ENCODE measurements around the gene MYCBP2. TPM values are rescaled to one million over a fixed set of nuclear protein-coding genes. Genes with fewer than 3 reads are reported as not detected.
A peak's percentile ranks its signal among the peaks of the same experiment; 100 is the strongest.

The MYCBP2 gene
- polyA plus RNA-seq, 1 donor from 2014 or later, result 78.2 TPM

GRCh38 chr13:77048681-77049080, 278.2 kb downstream of the MYCBP2 start:
- H3K9me3 Mint-ChIP-seq, result no peaks in the 10 kb centered on the region
- H3K27ac Mint-ChIP-seq, result peak overlapping the region in 2 of 3 donors; percentile 77 to 80
- H3K36me3 Mint-ChIP-seq, result peaks cover 18% of the 10 kb centered on the region
- no peaks in the 10 kb centered on the region for H3K4me1 Mint-ChIP-seq
- H3K27me3 Mint-ChIP-seq, result no peaks in the 10 kb centered on the region
- no peak overlapping the region for H3K4me3 Mint-ChIP-seq

DNA sequence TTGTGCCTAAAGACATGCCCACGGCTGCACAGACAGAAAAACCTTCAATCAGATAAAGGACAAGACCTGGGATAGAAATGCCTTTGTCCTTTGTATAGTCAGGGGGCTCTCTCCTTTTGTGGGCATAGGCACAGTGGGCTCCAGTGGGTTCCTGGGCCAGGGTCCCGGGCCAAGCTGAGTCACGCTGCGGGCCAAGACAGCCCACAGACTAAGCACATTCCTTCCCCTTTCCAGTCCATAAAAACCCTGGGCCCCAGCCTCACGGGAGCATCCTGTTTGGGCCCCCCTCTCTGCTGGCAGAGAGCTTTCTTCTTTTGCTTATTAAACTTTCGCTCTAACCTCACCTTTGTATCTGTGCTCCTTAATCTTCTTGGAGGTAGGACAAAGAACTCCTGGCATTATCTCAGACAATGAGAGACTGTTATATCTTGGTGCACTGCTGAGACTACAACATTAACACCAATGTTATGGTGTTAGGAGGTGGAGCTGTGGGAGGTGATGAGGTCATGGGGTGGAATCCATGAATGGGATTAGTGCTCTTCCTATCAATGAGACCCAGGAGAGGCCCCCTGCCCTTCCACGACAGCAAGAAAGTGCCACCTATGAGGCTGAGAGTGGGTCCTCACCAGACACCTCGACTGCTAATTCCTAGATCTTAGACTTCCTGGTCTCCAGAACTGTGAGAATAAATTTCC, 279.1 kb downstream of the MYCBP2 start:
- Mint-ChIP-seq H3K36me3 (peaks cover 18% of the 10 kb centered on the region), H3K4me1 (no peaks in the 10 kb centered on the region), H3K27ac (peak overlapping the region in 2 of 3 donors; percentile 4 to 25), H3K4me3 (no peak overlapping the region), H3K9me3 (no peaks in the 10 kb centered on the region), H3K27me3 (no peaks in the 10 kb centered on the region)

DNA sequence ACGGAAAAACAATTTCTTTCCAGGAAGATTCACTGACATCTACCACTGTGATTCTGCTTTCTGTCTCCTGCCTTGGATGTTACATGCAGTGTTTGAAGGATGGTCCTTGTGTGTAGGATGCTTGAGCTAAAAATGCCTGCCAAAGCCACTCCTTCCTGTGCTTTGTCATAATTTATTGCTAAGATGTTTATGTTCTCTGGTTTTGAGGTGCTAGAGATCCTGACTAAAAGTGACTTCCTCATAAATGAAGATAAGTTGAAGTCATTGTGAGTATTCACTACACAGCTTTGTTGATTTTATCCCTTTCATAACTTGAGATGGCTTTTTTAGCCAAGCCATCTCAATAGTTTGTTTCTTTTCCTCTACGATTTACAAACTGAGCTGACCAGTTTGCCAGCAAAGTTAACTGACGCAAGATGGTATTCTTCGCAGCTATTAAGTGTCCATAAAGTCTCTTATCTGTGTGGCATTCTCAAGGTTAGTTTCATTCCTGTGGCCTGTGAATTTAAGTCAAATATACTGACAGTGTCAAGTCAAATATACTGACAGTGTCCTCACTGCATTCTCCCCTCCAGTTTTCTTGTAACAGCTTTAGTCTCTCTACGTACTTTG, 284.2 kb downstream of the MYCBP2 start:
- Mint-ChIP-seq H3K4me3 (no peak overlapping the region), H3K27ac (no peak overlapping the region), H3K9me3 (no peaks in the 10 kb centered on the region), H3K36me3 (peaks cover 5% of the 10 kb centered on the region), H3K27me3 (no peaks in the 10 kb centered on the region), H3K4me1 (peaks cover 0 to 5% (median 0%) of the 10 kb centered on the region in 3 donors)

DNA sequence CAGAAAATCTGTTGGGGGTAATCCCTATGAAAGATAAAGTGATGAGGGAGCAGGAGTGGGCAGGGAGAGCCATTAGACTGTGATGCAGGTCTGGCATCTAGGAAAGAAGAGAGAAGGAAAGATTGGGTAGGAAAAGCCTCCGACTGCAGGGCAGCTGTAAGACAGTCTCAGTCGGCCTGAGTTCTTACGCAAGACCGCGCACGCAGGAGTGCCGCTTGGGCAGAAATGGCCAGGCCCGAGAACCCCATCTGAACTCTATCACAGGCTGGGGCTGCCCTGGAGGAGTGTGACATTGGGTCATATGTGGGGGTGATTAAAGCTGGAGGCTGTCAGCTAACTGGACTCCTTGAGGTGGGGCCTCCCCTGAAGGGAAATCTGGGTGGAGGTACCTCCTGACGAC, 286.1 kb downstream of the MYCBP2 start:
- Mint-ChIP-seq H3K27ac (peak overlapping the region in 1 of 3 donors; percentile 72), H3K4me3 (no peak overlapping the region), H3K4me1 (peaks cover 0 to 5% (median 0%) of the 10 kb centered on the region in 3 donors)

GRCh38 chr13:77040076-77040475, 286.8 kb downstream of the MYCBP2 start:
- Mint-ChIP-seq H3K36me3 (no peaks in the 10 kb centered on the region), H3K27ac (peak overlapping the region in 2 of 3 donors; percentile 65 to 72), H3K9me3 (no peaks in the 10 kb centered on the region), H3K4me1 (peaks cover 0 to 5% (median 0%) of the 10 kb centered on the region in 3 donors), H3K4me3 (no peak overlapping the region), H3K27me3 (no peaks in the 10 kb centered on the region)

More for the DNA sequence above, 286.1 kb downstream of the MYCBP2 start:
- Mint-ChIP-seq H3K27me3 (no peaks in the 10 kb centered on the region), H3K36me3 (peaks cover 2% of the 10 kb centered on the region), H3K9me3 (no peaks in the 10 kb centered on the region)

GRCh38 chr13:77038907-77039480, 287.9 kb downstream of the MYCBP2 start:
- no peaks in the 10 kb centered on the region for H3K27me3 Mint-ChIP-seq
- no peaks in the 10 kb centered on the region for H3K36me3 Mint-ChIP-seq
- H3K4me1 Mint-ChIP-seq, result peaks cover 0 to 5% (median 0%) of the 10 kb centered on the region in 3 donors
- H3K9me3 Mint-ChIP-seq, result no peaks in the 10 kb centered on the region
- no peak overlapping the region for H3K27ac Mint-ChIP-seq
- no peak overlapping the region for H3K4me3 Mint-ChIP-seq

- H3K9me3 Mint-ChIP-seq, result no peaks in the 10 kb centered on the region
- H3K36me3 Mint-ChIP-seq, result no peaks in the 10 kb centered on the region
- H3K4me1 Mint-ChIP-seq, result peaks cover 0 to 3% (median 0%) of the 10 kb centered on the region in 3 donors
- H3K27me3 Mint-ChIP-seq, result no peaks in the 10 kb centered on the region
- no peak overlapping the region for H3K4me3 Mint-ChIP-seq
- no peak overlapping the region for H3K27ac Mint-ChIP-seq
Observed at GRCh38 chr13:77036279-77036678, 290.6 kb downstream of the MYCBP2 start.

DNA sequence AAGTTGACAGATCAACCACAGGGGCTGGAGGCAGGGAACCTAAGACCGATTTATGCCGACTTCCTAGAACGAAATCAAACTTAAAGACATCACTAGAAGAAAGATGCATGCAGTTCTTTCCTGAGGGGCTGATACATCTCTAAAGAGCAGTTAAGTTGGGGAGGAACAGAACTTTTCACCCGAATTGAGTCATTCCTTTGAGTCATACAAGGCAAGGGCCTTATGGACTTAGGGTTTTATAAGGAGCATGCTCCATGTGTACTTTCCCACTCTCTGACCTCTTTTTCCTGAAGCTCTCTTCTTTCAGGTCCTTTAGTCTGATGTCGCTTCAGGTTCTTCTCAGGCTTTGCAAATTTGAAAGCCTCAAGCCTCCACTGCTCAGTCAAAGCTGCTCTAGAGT, 292.0 kb downstream of the MYCBP2 start:
- H3K4me3 Mint-ChIP-seq, result no peak overlapping the region
- no peaks in the 10 kb centered on the region for H3K27me3 Mint-ChIP-seq
- H3K9me3 Mint-ChIP-seq, result no peaks in the 10 kb centered on the region
- no peaks in the 10 kb centered on the region for H3K4me1 Mint-ChIP-seq
- no peaks in the 10 kb centered on the region for H3K36me3 Mint-ChIP-seq
- no peak overlapping the region for H3K27ac Mint-ChIP-seq

- Mint-ChIP-seq H3K36me3 (no peaks in the 10 kb centered on the region), H3K9me3 (no peaks in the 10 kb centered on the region), H3K27me3 (no peaks in the 10 kb centered on the region)
Observed at GRCh38 chr13:77033717-77034302, 293.1 kb downstream of the MYCBP2 start.

GRCh38 chr13:77031656-77032243, 295.1 kb downstream of the MYCBP2 start:
- no peaks in the 10 kb centered on the region for H3K9me3 Mint-ChIP-seq
- no peaks in the 10 kb centered on the region for H3K36me3 Mint-ChIP-seq
- no peaks in the 10 kb centered on the region for H3K27me3 Mint-ChIP-seq
- peaks cover 6 to 12% (median 10%) of the 10 kb centered on the region in 3 donors for H3K4me1 Mint-ChIP-seq
- H3K4me3 Mint-ChIP-seq, result peak overlapping the region in 1 of 4 donors; percentile 6
- no peak overlapping the region for H3K27ac Mint-ChIP-seq

More at GRCh38 chr13:77033717-77034302, 293.1 kb downstream of the MYCBP2 start:
- H3K4me1 Mint-ChIP-seq, result peaks cover 0 to 1% (median 0%) of the 10 kb centered on the region in 3 donors
- H3K27ac Mint-ChIP-seq, result no peak overlapping the region
- no peak overlapping the region for H3K4me3 Mint-ChIP-seq

DNA sequence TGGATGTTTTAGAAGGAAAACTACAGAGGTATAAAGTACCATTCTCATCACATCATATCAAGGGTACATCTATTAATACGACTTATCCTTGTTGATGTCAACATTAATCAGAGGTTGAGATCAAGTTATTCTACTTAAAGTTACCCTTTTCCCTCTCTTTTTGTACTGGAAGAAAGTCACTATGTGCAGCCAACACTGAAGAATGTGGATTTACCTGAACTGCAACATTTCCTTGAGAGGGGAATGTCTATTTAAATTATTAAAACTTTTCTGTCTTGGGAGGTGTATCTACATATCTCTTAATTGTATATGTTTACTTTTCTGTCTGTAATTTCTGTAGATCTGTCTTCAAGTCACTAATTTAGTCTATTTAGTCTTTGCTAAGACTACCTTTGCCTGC, 297.5 kb downstream of the MYCBP2 start:
- H3K36me3 Mint-ChIP-seq, result no peaks in the 10 kb centered on the region
- H3K9me3 Mint-ChIP-seq, result no peaks in the 10 kb centered on the region
- H3K27me3 Mint-ChIP-seq, result no peaks in the 10 kb centered on the region
- H3K4me3 Mint-ChIP-seq, result peak overlapping the region in 1 of 4 donors; percentile 95
- peak overlapping the region in 1 of 3 donors; percentile 99 for H3K27ac Mint-ChIP-seq
- H3K4me1 Mint-ChIP-seq, result peaks cover 16 to 29% (median 17%) of the 10 kb centered on the region in 3 donors

DNA sequence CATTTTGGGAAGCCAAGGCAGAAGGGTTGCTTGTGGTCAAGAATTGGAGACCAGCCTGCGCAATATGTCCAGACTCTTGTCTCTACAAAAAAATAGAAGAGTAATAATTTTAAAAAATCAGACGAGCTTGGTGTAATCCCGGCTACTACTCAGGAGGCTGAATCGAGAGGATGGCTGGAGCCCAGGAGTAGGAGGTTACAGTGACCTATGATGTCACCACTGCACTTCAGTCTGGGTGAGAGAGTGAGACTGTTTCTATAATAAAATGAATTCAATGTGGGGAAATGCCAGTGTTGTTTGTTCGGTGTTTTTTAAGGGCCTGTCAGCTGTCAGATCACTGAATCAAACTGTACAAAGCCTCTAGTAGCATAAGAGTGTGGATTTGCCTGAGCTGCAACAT, 298.7 kb downstream of the MYCBP2 start:
- no peaks in the 10 kb centered on the region for H3K9me3 Mint-ChIP-seq
- peak overlapping the region in 1 of 3 donors; percentile 99 for H3K27ac Mint-ChIP-seq
- peaks cover 24 to 41% (median 26%) of the 10 kb centered on the region in 3 donors for H3K4me1 Mint-ChIP-seq
- peak overlapping the region in 3 of 4 donors; percentile 95 to 99 (median 99) for H3K4me3 Mint-ChIP-seq
- H3K36me3 Mint-ChIP-seq, result no peaks in the 10 kb centered on the region
- no peaks in the 10 kb centered on the region for H3K27me3 Mint-ChIP-seq

DNA sequence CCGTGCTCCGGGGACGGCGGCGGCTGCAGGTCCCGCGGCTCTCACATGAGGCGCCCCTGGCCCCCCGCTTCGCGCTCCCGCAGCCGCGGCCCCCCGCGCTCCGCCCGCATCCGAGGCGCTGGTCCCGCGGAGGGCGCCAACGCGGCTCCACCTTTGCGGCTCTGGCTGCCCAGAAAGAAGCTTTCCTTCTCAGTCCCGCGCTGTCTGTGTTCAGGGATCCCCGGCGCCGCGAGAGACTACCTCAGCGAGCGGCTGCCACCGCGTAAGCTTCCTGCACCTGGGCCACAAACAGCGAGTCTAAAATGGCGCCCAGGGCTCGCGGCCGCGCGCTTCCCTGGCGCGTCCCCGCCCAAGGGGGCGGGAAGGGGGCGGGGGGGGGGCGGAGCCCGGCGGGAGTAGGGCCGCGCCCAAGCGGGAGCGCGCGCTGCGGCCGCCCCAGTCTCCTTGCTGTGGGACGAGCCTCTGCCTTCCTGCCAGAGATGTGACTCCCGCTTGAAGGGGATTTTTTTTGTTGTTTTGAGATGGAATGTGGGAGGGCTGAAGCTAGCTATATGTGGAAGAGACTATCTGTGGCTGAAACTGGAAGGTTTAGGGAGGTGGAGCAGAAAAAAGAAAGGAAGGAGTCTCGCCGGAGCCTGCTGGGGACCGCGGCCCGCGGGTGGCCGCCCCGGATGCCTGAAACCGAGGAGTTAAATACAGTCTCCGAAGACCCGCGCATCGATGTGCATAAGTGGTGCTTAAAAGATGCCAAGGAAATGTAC, 299.9 kb downstream of the MYCBP2 start, which contains the start of gene FBXL3:
Gene FBXL3, minus strand, starts transcription at position 299 of the 761 bp plus-strand sequence. CDS start 5,299 bp downstream, outside the sequence.
- Mint-ChIP-seq H3K4me1 (peaks cover 34 to 51% (median 37%) of the 10 kb centered on the region in 3 donors), H3K36me3 (no peaks in the 10 kb centered on the region), H3K4me3 (peak within 1 kb of the TSS; percentile 99 to 100 (median 99)), H3K9me3 (no peaks in the 10 kb centered on the region), H3K27ac (peak within 1 kb of the TSS; percentile 98 to 99 (median 98)), H3K27me3 (no peaks in the 10 kb centered on the region)

- Mint-ChIP-seq H3K9me3 (no peaks in the 10 kb centered on the region), H3K4me3 (peak overlapping the region; percentile 96 to 100 (median 98)), H3K4me1 (peaks cover 37 to 56% (median 42%) of the 10 kb centered on the region in 3 donors), H3K36me3 (no peaks in the 10 kb centered on the region), H3K27me3 (no peaks in the 10 kb centered on the region), H3K27ac (peak overlapping the region; percentile 95 to 99 (median 98))
Observed at GRCh38 chr13:77026255-77026860, 300.5 kb downstream of the MYCBP2 start.
